ENCODE data around the gene ATP11B.

The ATP11B gene

GRCh38 chr3:182792901-182793662 is at the start of gene ATP11B:
ATP11B (plus strand) TSS chr3:182793504; CDS start chr3:182793760, 256 bp downstream.
- DNase-seq (ENCODE audit: low spot score) = peak; percentile 70

- no peak for DNase-seq (ENCODE audit: low spot score)
Observed at GRCh38 chr3:182746959-182747358, 46.3 kb upstream of the ATP11B start.

GRCh38 chr3:182755308-182755707 is 38.0 kb upstream of the ATP11B start:
- no peak for DNase-seq (ENCODE audit: low spot score)

GRCh38 chr3:182755712-182756111 is 37.6 kb upstream of the ATP11B start:
- DNase-seq (ENCODE audit: low spot score) = no peak

GRCh38 chr3:182760576-182761164 is 32.6 kb upstream of the ATP11B start:
- DNase-seq (ENCODE audit: low spot score) = peak; percentile 53

GRCh38 chr3:182763896-182764295 is 29.4 kb upstream of the ATP11B start:
- DNase-seq (ENCODE audit: low spot score) = no peak

- DNase-seq (ENCODE audit: low spot score) = no peak
Observed at GRCh38 chr3:182765287-182765686, 28.0 kb upstream of the ATP11B start.

- no peak for DNase-seq (ENCODE audit: low spot score)
Observed at GRCh38 chr3:182766099-182766498, 27.2 kb upstream of the ATP11B start.

- DNase-seq (ENCODE audit: low spot score) = no peak
Observed at GRCh38 chr3:182768413-182768812, 24.9 kb upstream of the ATP11B start.

- DNase-seq (ENCODE audit: low spot score) = no peak
Observed at GRCh38 chr3:182769673-182770072, 23.6 kb upstream of the ATP11B start.

GRCh38 chr3:182782149-182782548 is 11.2 kb upstream of the ATP11B start:
- no peak for DNase-seq (ENCODE audit: low spot score)

GRCh38 chr3:182783106-182783505 is 10.2 kb upstream of the ATP11B start:
- DNase-seq (ENCODE audit: low spot score) = no peak

- no peak for DNase-seq (ENCODE audit: low spot score)
Observed at GRCh38 chr3:182784542-182784941, 8.8 kb upstream of the ATP11B start.

GRCh38 chr3:182785142-182785541 is 8.2 kb upstream of the ATP11B start:
- no peak for DNase-seq (ENCODE audit: low spot score)

GRCh38 chr3:182785756-182786155 is 7.5 kb upstream of the ATP11B start:
- DNase-seq (ENCODE audit: low spot score) = no peak

- DNase-seq (ENCODE audit: low spot score) = no peak
Observed at GRCh38 chr3:182786564-182787196, 6.6 kb upstream of the ATP11B start.

GRCh38 chr3:182787302-182788036 is 5.8 kb upstream of the ATP11B start:
- DNase-seq (ENCODE audit: low spot score) = no peak

GRCh38 chr3:182789371-182789770 is 3.9 kb upstream of the ATP11B start:
- DNase-seq (ENCODE audit: low spot score) = no peak

GRCh38 chr3:182790612-182791011 is 2.7 kb upstream of the ATP11B start:
- DNase-seq (ENCODE audit: low spot score) = no peak

GRCh38 chr3:182793663-182794454 is 555 bp downstream of the ATP11B start:
- DNase-seq (ENCODE audit: low spot score) = peak; percentile 32

GRCh38 chr3:182794455-182795388 is 1.4 kb downstream of the ATP11B start:
- no peak for DNase-seq (ENCODE audit: low spot score)
